T-helper 2 cell treated with Interferon-gamma antibody and Interleukin-4, amounts not matched to agents 100 ng/mL and 5 ng/mL, for 36 hours (primary cell): ENCODE data around the gene CLMN. TPM values are rescaled to one million over a fixed set of nuclear protein-coding genes. Genes with fewer than 3 reads are reported as not detected.
"Not testable (repeated sequence)": the region's sequence is repeated elsewhere in the genome, so short reads cannot be mapped to it uniquely, and the experiment has no call there.

Experiments used
- intact Hi-C: fragments of 100-400 bp; cut with micrococcal nuclease; formaldehyde crosslinking; loops from one replicate; pipeline ENCODE4 v1.15.1; 2023
- total RNA-seq: library from RNA; stranded (reverse); gene quantifications from 2 replicates; pipeline ENCODE4 v1.2.3, GENCODE V29; 2022

CLMN gene
- total RNA-seq, 1 donor from 2014 or later, result 1.5 TPM

DNA sequence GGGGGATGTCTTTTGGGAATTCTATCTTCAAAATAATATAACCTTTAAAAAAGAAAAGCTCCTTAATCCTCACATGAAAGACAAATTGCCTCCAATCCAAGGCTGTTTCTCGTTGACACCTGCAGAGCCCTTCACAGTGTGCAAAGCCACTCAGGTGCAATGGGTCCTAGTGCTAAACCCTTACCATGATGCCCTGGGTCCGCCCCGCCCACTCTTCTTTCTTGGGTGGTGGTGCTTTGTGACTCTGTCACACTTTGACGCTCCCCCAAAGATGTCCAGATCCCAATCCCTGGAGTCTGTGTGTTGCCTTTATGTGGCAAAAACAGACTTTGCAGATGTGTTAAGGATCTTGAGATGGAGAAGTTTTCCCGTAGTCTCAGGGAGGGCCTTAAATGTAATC is 29.7 kb downstream of the CLMN start:
- intact Hi-C loops, result no loop called here

- intact Hi-C loops, result no loop called here
Measured at GRCh38 chr14:95289323-95290010, 30.2 kb downstream of the CLMN start.

DNA sequence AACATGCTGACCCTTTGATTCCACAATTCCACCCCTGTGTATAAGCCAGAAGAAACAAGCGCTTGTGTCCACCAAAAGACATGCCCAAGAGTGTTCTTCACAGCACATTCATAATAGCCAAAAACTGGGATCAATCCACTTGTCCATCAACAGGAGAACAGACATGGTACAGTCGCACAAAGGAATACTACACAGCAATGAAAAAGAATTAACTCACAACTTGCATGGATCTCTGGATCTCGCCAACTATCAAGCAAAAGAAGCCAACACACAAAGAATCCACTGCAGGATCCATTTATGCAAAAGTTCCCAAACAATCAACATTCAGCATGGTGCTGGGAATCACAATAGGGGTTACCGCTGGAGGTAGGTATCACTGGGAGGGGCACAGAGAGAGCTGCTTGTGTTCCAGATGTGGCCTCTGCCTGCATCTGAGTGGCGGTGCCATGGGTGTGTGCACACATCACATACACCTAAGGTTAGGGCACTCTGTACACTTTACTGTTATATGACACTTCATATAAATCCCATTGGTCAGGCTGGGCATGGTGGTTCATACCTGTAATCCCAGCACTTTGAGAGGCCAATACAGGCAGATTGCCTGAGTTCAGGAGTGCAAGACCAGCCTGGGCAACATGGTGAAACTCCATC is 30.9 kb downstream of the CLMN start:
- intact Hi-C loops, result no loop called here

DNA sequence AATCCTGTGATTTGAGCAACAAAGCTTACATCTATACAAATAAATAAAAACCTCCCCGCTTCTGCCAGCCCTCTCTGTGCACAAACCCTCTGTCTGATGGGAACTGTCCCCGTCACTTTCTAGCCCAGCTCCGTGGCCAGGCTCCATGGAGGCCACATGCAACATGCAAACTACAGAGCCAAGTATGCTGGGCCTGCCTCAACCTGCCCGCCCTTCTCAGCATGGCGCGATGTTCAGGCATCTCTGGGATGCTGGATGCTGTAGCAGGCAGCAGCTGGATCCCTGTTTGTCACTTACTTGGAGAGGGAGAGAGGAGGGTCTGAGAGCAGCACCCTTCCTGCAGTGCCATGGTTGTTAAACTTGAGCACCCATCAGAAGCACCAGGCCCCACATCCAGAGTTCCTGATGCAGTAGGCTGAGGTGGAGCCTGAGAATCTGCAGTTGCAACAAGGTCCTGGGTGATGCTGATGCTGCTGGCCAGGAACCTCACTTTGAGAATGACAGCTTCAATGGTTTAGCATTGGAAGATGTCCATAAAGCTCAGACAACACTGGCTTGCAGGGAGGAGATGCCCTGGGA is 32.4 kb downstream of the CLMN start:
- intact Hi-C loops, result no loop called here

- intact Hi-C loops, result no loop called here
Measured at GRCh38 chr14:95286645-95287044, 33.1 kb downstream of the CLMN start.

- intact Hi-C loops, result no loop called here
Measured at GRCh38 chr14:95285566-95285965, 34.1 kb downstream of the CLMN start.

DNA sequence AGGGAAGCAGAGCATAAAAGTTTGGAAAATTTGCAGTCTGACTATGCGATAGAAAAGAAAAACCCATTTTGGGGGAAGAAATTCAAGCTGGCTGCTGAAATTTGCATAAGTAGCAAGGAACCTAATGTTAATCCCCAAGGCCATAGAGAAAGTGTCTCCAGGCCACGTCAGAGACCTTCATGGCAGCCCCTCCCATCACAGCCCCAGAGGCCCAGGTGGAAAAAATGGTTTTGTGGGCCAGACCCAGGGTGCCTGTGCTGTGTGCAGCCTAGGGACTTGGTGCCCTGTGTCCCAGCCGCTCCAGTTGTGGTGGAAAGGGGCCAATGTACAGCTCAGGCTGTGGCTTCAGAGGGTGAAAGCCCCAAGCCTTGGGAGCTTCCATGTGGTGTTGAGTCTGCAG is 35.9 kb downstream of the CLMN start:
- intact Hi-C loops, result not testable (repeated sequence)

- intact Hi-C loops, result not testable (repeated sequence)
Measured at GRCh38 chr14:95282986-95283380, 36.7 kb downstream of the CLMN start.

- intact Hi-C loops, result no loop called here
Measured at GRCh38 chr14:95282354-95282985, 37.2 kb downstream of the CLMN start.

DNA sequence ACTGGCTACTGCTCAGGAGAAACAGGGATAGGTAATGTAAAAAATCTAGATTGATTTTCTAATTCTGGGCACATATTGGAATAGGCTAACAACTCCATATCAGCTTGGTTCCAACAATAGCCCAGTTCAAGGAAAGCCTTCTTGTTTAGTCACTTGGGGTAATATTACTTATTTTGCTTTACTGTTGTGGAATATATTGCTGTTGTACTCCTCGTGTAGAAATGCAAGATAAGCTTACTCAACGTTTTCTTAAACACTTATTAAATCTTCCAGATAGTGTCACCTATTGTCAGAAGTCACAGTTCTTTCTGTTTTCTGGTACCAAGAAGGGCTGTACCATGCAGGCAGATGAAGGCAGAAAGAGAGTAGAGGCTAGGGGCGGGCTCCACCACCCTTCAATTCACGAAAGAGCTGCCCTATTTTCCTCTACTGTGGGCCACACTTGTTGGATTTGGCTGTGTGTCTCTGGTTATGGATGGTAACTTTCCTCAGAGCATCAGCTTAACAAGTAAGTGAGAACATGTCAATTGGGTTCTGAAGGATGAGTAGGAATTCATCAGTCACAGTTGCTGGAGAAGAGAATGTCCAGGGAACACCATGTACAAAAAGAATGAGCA is 38.0 kb downstream of the CLMN start:
- intact Hi-C loops, result no loop called here

DNA sequence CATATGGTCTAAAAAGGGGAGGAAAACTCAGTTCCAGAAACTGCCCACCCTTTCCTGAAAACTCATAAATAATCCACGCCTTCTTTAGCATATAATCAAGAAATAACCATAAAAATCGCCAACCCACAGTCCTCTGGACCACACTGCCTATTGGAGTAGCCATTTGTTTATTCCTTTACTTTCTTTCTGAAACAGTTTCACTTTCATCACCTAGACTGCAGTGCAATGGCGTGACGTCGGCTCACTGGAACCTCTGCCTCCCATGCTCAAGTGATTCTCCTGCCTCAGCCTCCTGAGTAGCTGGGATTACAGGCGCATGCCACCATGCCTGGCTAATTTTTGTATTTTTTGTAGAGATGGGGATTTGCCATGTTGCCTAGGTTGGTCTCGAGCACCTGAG is 44.2 kb downstream of the CLMN start:
- intact Hi-C loops, result no loop called here

GRCh38 chr14:95274874-95275273 is 44.8 kb downstream of the CLMN start:
- intact Hi-C loops, result no loop called here

- intact Hi-C loops, result no loop called here
Measured at GRCh38 chr14:95274279-95274678, 45.4 kb downstream of the CLMN start.

DNA sequence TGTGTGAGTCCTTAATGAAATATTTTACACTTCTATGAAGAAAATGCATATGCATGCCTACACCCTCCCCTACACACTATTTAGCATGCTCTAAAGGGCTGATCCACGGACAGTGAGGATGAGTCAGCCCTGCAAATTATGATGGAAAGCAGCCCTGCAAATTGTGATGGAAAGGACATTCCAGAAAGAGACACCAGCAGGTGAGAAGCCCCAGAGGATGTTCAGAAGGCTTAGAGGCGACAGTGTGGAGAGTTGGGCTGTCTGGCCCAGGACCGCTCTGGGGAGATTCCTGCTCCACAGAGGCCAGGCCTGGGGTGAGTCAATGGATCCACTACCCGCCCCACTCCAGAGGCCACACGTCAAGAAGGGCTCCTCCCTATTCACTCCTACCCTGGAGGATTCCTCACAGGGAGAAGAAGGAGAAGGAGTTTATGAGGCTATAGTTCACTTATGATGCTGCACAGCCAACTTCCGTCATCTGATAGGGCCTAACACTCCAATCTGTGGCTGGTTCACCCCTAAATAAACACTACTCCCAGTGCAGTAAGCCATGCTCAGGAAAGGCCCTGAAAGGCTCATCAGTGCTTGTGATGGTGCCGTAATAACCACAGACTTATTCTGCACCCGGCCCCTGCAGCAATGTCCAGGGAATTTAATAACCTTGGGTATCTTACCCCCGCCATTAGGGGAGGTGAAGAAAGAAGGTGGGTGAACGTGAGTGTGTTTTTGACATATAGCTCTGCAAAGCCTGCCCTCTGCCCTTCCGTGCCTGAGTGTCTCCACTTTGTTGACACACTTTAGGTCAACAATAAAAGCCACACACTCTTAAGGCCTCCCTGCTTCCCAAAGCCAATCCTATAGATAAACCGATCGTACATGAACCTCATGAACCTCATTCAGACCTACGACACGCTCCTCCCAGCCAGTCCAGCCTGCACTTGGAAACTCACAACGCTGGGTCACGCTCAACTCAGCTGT is 46.4 kb downstream of the CLMN start:
- intact Hi-C loops, result no loop called here

DNA sequence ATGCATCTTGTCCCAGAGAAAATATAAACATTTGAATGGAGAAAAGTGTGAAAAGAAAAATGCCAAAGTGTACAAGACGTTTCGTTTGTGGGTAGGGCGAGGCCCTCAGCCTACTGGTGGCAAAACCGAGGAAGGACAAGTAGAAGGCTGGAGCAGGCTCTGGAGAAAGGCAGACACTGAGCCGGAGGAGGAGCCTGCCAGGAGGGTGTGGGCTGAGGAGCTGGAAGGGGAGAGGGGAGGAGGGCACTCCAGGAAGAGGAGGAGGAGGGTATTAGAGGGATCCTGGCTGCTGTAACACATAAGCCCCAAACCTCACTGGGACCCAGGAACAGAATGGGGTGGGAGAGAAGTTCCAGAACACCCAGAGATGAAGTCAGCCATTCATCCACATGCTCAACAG is 47.7 kb downstream of the CLMN start:
- intact Hi-C loops, result no loop called here

DNA sequence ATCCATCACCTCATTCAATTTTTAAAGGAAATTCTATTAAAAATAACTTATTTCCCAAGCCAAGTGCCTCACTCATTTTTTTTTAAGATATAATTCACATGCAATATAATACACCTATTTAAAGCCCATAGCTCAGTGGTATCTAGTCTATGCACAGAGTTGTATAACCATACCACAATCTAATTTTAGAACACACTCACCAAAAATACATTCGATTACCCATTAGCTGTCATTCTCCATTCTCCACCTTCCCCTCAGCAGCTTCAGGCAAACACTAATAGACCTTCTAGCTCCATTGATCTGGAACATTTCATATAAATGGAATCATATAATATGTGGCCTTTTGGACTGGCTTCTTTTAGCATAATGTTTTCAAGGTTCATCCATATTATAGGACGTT is 49.5 kb downstream of the CLMN start:
- intact Hi-C loops, result no loop called here

DNA sequence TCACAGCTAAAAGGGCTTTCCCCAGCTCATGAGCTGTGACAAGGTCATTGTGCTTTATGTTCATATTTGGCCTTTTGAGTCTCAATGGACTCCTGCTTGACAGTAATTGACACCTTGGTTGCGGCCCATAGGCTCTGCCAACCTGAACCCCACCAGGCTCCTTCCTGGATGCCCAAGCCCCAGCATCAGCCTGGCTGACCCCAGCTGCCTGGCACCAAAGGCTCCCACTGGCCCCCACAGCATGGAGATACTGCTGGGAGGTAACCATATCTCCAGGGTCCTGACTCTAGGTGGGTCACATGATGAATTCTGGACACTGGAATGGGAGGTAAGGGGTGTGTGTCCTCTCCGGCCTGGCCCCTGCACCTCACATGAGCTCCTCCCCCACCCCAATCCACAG is 50.2 kb downstream of the CLMN start:
- intact Hi-C loops, result loop anchor here (5.0 kb wide), 1 partner anchor 112 kb away; the partner anchor contains the start of gene DICER1

GRCh38 chr14:95268350-95268749 is 51.4 kb downstream of the CLMN start:
- intact Hi-C loops, result loop anchor here (5.0 kb wide), 1 partner anchor 111 kb away; the partner anchor contains the start of gene DICER1

- intact Hi-C loops, result loop anchor here (1.0 to 5.0 kb wide), 2 partner anchors 110 to 267 kb away; partner anchors contain the start of gene DICER1
Measured at GRCh38 chr14:95267306-95267705, 52.4 kb downstream of the CLMN start.
